HCT116 (cell line): ENCODE data around the gene LYSMD2. TPM values are rescaled to one million over a fixed set of nuclear protein-coding genes. Genes with fewer than 3 reads are reported as not detected.

ENCODE experiments used
- ATAC-seq: fragments of 200-7000 bp; cut with Tn5 transposase; 2 replicates; pipeline ENCODE4 v1.9.1; 2020; ENCODE audit warnings: mild to moderate bottlenecking, moderate library complexity
- BruUV-seq: library from RNA; stranded (reverse); fragments of 400-500 nt; replicated peaks from 2 replicates; lab custom pipeline; 2021; lab: Mats Ljungman, UMichigan
- CTCF ChIA-PET: fragments of 300-600 bp; sonication (Branson Sonifier 250); formaldehyde crosslinking; loops from one replicate; lab custom pipeline; 2021; ENCODE audit warnings: antibody characterized with exemption; lab: Charles Lee
- POLR2A ChIA-PET: fragments of 300-600, 350-600 bp; sonication (Branson Sonifier 250); formaldehyde crosslinking; loops from one replicate; lab custom pipeline; 2021; ENCODE audit warnings: antibody characterized with exemption; lab: Charles Lee
- RAD21 ChIA-PET, 2 experiments: fragments of 300-600 bp; sonication (Branson Sonifier 250); formaldehyde crosslinking; loops; one replicate each; lab custom pipeline; 2023; ENCODE audit warnings: low total read pairs in 2 of 2; ENCODE audit not compliant: uncharacterized antibody in 2 of 2, unreplicated experiment in 2 of 2, low non-redundant PET in 1 of 2; lab: Charles Lee
- DNase-seq: peaks from one replicate; pipeline ENCODE4 v3.0.0-alpha.2; 2010; ENCODE audit warnings: low read depth, low spot score
- H2AFZ ChIP-seq: fragments of 200-600 bp; shearing (Covaris generic), sonication (generic); 2 replicates; pipeline ENCODE4 v1.6.1; 2017; ENCODE audit warnings: low read depth, mixed run types, mixed read lengths, antibody characterized with exemption, low read length; ENCODE audit not compliant: poor library complexity, severe bottlenecking
- H3K27ac ChIP-seq: 2 replicates; pipeline ENCODE4 v1.5.1; 2012; ENCODE audit warnings: low read depth, low read length
- H3K27me3 ChIP-seq: fragments of 200-600 bp; sonication (generic); 2 replicates; pipeline ENCODE4 v1.6.1; 2016; ENCODE audit warnings: mixed run types, low read length, mixed read lengths; ENCODE audit not compliant: insufficient read depth
- H3K36me3 ChIP-seq, 2 experiments: fragments of 200-500 bp in 1 of 2; fragments of 200-600 bp in 1 of 2; sonication (Bioruptor generic) in 1 of 2; sonication (generic) in 1 of 2; 2 replicates each; pipeline versions ENCODE4 v1.5.1 to v1.6.1; 2014 to 2016; ENCODE audit warnings: low read length in 2 of 2, inconsistent platforms in 1 of 2, mixed read lengths in 1 of 2, mixed run types in 1 of 2; ENCODE audit not compliant: insufficient read depth in 2 of 2, control insufficient read depth in 1 of 2
- H3K4me1 ChIP-seq, 2 experiments: fragments of 200-600 bp in 1 of 2; sonication (generic) in 1 of 2; 2 replicates each; pipeline versions ENCODE4 v1.5.1 to v1.6.1; 2012 to 2017; ENCODE audit warnings: low read length in 2 of 2, inconsistent platforms in 1 of 2, mild to moderate bottlenecking in 1 of 2, mixed read lengths in 1 of 2, mixed run types in 1 of 2, moderate library complexity in 1 of 2; ENCODE audit not compliant: insufficient read depth in 2 of 2, control insufficient read depth in 1 of 2
- H3K4me2 ChIP-seq: fragments of 200-600 bp; sonication (generic); 2 replicates; pipeline ENCODE4 v1.6.1; 2017; ENCODE audit warnings: mixed run types, low read length, mixed read lengths
- H3K4me3 ChIP-seq, 2 experiments: fragments of 200-600 bp in 1 of 2; sonication (generic) in 1 of 2; replicated peaks in 1 of 2; 2 replicates each; pipeline ENCODE4 v1.5.1; 2011 to 2016; ENCODE audit warnings: low read length in 2 of 2, control low read depth in 1 of 2, low read depth in 1 of 2, mild to moderate bottlenecking in 1 of 2, mixed read lengths in 1 of 2, mixed run types in 1 of 2
- H3K79me2 ChIP-seq: fragments of 200-600 bp; sonication (generic); 2 replicates; pipeline ENCODE4 v1.6.1; 2017; ENCODE audit warnings: mild to moderate bottlenecking, mixed run types, low read length, moderate library complexity, mixed read lengths; ENCODE audit not compliant: insufficient read depth
- H3K9ac ChIP-seq: fragments of 200-600 bp; sonication (generic); 2 replicates; pipeline ENCODE4 v1.6.1; 2016; ENCODE audit warnings: low read length, mixed read lengths
- H3K9me2 ChIP-seq: fragments of 200-600 bp; sonication (generic), shearing (Covaris generic); 2 replicates; pipeline ENCODE4 v1.6.1; 2017; ENCODE audit warnings: mixed run types, mild to moderate bottlenecking, moderate library complexity; ENCODE audit not compliant: insufficient read depth
- H3K9me3 ChIP-seq, 2 experiments: fragments of 200-500 bp in 1 of 2; fragments of 200-600 bp in 1 of 2; sonication (Bioruptor generic) in 1 of 2; sonication (generic) in 1 of 2; 2 replicates each; pipeline ENCODE4 v1.6.1; 2014 to 2017; ENCODE audit warnings: low read length in 2 of 2, mixed read lengths in 2 of 2, inconsistent platforms in 1 of 2, low read depth in 1 of 2, mild to moderate bottlenecking in 1 of 2, mixed run types in 1 of 2, moderate library complexity in 1 of 2; ENCODE audit not compliant: control insufficient read depth in 1 of 2, insufficient read depth in 1 of 2
- H4K20me1 ChIP-seq: fragments of 200-600 bp; sonication (generic), shearing (Covaris generic); 2 replicates; pipeline ENCODE4 v1.6.1; 2017; ENCODE audit warnings: mixed run types, mild to moderate bottlenecking, moderate library complexity; ENCODE audit not compliant: insufficient read depth
- CBX3 ChIP-seq: IDR thresholded peaks from 2 replicates; pipeline ENCODE4 v1.6.1; 2012; ENCODE audit warnings: low read depth
- JUND ChIP-seq: IDR thresholded peaks from 2 replicates; pipeline ENCODE4 v1.6.1; 2012
- POLR2A ChIP-seq: IDR thresholded peaks from 2 replicates; pipeline ENCODE4 v1.7.0; 2011; ENCODE audit warnings: borderline replicate concordance; ENCODE audit not compliant: insufficient read depth, insufficient read length; ENCODE audit errors: extremely low read depth
- RAD21 ChIP-seq: IDR thresholded peaks from 2 replicates; pipeline ENCODE4 v1.6.1; 2012; ENCODE audit warnings: low read depth, mild to moderate bottlenecking
- TCF7L2 ChIP-seq: IDR thresholded peaks from 2 replicates; pipeline ENCODE4 v1.7.0; 2011; ENCODE audit warnings: borderline replicate concordance, inconsistent platforms; ENCODE audit not compliant: insufficient read depth, insufficient read length; ENCODE audit errors: extremely low read depth
- ZNF274 ChIP-seq: fragments of 200-500 bp; sonication (Bioruptor generic); IDR thresholded peaks from 2 replicates; pipeline ENCODE4 v1.6.1; 2014; ENCODE audit warnings: mild to moderate bottlenecking, low read depth, low read length, inconsistent platforms
- intact Hi-C: fragments of 100-400 bp; cut with micrococcal nuclease; formaldehyde crosslinking; loops from 2 replicates; pipeline ENCODE4 v1.10.0; 2022
- total RNA-seq: library from RNA; stranded (reverse); gene quantifications from one replicate; pipeline ENCODE4 v1.2.1, GENCODE V29; 2021; ENCODE audit not compliant: unreplicated experiment
- TF ChIP-seq, protein P1 (sequence below), 3 experiments: fragments of 200-600 bp in 1 of 3; sonication (generic) in 1 of 3; IDR thresholded peaks in 2 of 3; conservative IDR thresholded peaks in 1 of 3; 2 replicates each; pipeline ENCODE4 v1.5.1; 2012 to 2017; ENCODE audit warnings: low read depth in 2 of 3, low read length in 2 of 3, antibody characterized with exemption in 1 of 3, borderline replicate concordance in 1 of 3, control low read depth in 1 of 3, mild to moderate bottlenecking in 1 of 3, mixed read lengths in 1 of 3, mixed run types in 1 of 3, moderate library complexity in 1 of 3; ENCODE audit not compliant: insufficient read depth in 1 of 3
- TF ChIP-seq, protein P2 (sequence below): IDR thresholded peaks from 2 replicates; pipeline ENCODE4 v1.6.1; 2012

LYSMD2 gene
- total RNA-seq, 1 experiment from 2014 or later, result 10.8 TPM

GRCh38 chr15:51783967-51784366 lies 46.5 kb upstream of the LYSMD2 start:
- no peak overlapping the region for H3K9ac ChIP-seq
- no peaks in the 10 kb centered on the region for H4K20me1 ChIP-seq
- H3K4me2 ChIP-seq, result no peak overlapping the region
- peaks cover 0 to 12% of the 10 kb centered on the region in 2 experiments; a peak in 3 of 4 replicates for H3K4me1 ChIP-seq
- CTCF ChIA-PET, result interaction anchor here (1.1 kb wide), 1 partner anchor 294 kb away, joined by 4 read pairs; no protein-coding TSS in a partner anchor
- no peak overlapping the region for H3K4me3 ChIP-seq
- no peaks in the 10 kb centered on the region for H3K27me3 ChIP-seq
- RAD21 ChIA-PET, result interaction anchor here in 1 of 2 experiments (0.6 kb wide), 1 partner anchor 133 kb away, joined by 3 read pairs; no protein-coding TSS in a partner anchor
- ATAC-seq, result no peak
- H3K27ac ChIP-seq, result no peak overlapping the region
- no peaks in the 10 kb centered on the region for H3K79me2 ChIP-seq
- H3K9me3 ChIP-seq, result peaks cover 0 to 6% of the 10 kb centered on the region in 2 experiments; a peak in 1 of 4 replicates
- no TSS peak for BruUV-seq
- intact Hi-C loops, result loop anchor here (5.0 kb wide), 1 partner anchor 293 kb away; no protein-coding TSS in a partner anchor
- no peaks in the 10 kb centered on the region; a peak in 1 of 4 replicates for H3K36me3 ChIP-seq
- TF ChIP-seq POLR2A (no peak), JUND (no peak), ZNF274 (no peak), CBX3 (no peak)
- TF ChIP-seq, all 23 proteins: peak for 0
- DNase-seq, result no peak
- POLR2A ChIA-PET, result no interaction called here
- no peak overlapping the region for H2AFZ ChIP-seq
- no peaks in the 10 kb centered on the region for H3K9me2 ChIP-seq

DNA sequence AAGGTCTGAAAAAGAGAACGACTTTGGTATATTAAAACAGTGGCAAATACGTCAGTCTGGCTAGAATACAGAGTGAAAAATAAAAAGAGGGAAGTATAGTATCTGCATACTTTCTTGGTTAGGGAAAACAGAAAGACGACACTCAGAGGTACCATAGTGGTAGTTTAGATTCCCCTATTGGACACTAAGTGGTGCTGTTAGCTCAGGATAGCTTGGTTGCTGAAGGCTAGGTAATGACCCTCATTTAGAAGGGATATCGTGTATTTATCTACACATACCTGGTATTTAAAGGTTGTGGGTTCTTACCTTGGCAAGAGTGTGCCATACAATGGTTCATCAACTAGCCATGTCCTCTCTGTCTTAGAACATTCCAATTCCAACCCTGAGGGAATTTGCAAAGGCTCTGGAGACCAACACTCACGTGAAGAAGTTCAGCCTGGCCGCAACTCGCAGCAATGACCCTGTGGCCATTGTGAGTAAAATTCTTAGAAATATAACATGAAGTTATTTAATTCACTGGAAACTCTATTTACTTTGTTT lies 45.0 kb upstream of the LYSMD2 start:
- no peak overlapping the region for H3K4me3 ChIP-seq
- no peaks in the 10 kb centered on the region for H4K20me1 ChIP-seq
- H3K79me2 ChIP-seq, result no peaks in the 10 kb centered on the region
- TF ChIP-seq, protein P1, sequence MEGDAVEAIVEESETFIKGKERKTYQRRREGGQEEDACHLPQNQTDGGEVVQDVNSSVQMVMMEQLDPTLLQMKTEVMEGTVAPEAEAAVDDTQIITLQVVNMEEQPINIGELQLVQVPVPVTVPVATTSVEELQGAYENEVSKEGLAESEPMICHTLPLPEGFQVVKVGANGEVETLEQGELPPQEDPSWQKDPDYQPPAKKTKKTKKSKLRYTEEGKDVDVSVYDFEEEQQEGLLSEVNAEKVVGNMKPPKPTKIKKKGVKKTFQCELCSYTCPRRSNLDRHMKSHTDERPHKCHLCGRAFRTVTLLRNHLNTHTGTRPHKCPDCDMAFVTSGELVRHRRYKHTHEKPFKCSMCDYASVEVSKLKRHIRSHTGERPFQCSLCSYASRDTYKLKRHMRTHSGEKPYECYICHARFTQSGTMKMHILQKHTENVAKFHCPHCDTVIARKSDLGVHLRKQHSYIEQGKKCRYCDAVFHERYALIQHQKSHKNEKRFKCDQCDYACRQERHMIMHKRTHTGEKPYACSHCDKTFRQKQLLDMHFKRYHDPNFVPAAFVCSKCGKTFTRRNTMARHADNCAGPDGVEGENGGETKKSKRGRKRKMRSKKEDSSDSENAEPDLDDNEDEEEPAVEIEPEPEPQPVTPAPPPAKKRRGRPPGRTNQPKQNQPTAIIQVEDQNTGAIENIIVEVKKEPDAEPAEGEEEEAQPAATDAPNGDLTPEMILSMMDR (IDR thresholded peaks at IDR 0.05 in 2 of 3, conservative IDR thresholded peaks at IDR 0.05 in 1 of 3; ENCODE audit: borderline replicate concordance in 1 of 3, insufficient read depth in 1 of 3, low read depth in 2 of 3, low read length in 2 of 3), result peak; percentile 50 to 67 (median 59); a peak in 5 of 6 replicates
- TF ChIP-seq, protein P2, sequence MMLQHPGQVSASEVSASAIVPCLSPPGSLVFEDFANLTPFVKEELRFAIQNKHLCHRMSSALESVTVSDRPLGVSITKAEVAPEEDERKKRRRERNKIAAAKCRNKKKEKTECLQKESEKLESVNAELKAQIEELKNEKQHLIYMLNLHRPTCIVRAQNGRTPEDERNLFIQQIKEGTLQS, result no peak
- TF ChIP-seq RAD21, result peak; percentile 77
- no peak for TF ChIP-seq TCF7L2
- TF ChIP-seq JUND, result peak; percentile 11; the same call in 1 of the 2 replicates
- CTCF ChIA-PET, result no interaction called here
- H2AFZ ChIP-seq, result no peak overlapping the region
- RAD21 ChIA-PET, result no interaction called here
- intact Hi-C loops, result loop anchor here (5.0 kb wide), 1 partner anchor 295 kb away; no protein-coding TSS in a partner anchor
- no peak overlapping the region for H3K9ac ChIP-seq
- H3K4me1 ChIP-seq, result peaks cover 0 to 10% of the 10 kb centered on the region in 2 experiments; a peak in 3 of 4 replicates
- no peak overlapping the region for H3K27ac ChIP-seq
- POLR2A ChIA-PET, result no interaction called here
- DNase-seq, result peak; percentile 38
- H3K9me2 ChIP-seq, result no peaks in the 10 kb centered on the region
- peaks cover 0 to 6% of the 10 kb centered on the region in 2 experiments; a peak in 1 of 4 replicates for H3K9me3 ChIP-seq
- H3K4me2 ChIP-seq, result no peak overlapping the region
- no peaks in the 10 kb centered on the region for H3K27me3 ChIP-seq
- ATAC-seq, result peak; percentile 75
- no TSS peak for BruUV-seq
- H3K36me3 ChIP-seq, result no peaks in the 10 kb centered on the region; a peak in 1 of 4 replicates
